ENCODE measurements around the gene HSCB.
"Not testable (repeated sequence)": the region's sequence is repeated elsewhere in the genome, so short reads cannot be mapped to it uniquely, and the experiment has no call there.

The HSCB gene

GRCh38 chr22:28791124-28791523, 49.3 kb downstream of the HSCB start:
- DNase-seq (ENCODE audit: low read depth): no peak

- DNase-seq (ENCODE audit: low read depth): no peak
These were observed 50.1 kb downstream of the HSCB start for GRCh38 chr22:28791841-28792490.

- no peak for DNase-seq (ENCODE audit: low read depth)
These were observed 50.9 kb downstream of the HSCB start for GRCh38 chr22:28792491-28793383.

- DNase-seq (ENCODE audit: low read depth): no peak
These were observed 52.2 kb downstream of the HSCB start for GRCh38 chr22:28793976-28794584.

GRCh38 chr22:28795071-28795693, 53.3 kb downstream of the HSCB start:
- no peak for DNase-seq (ENCODE audit: low read depth)

- no peak for DNase-seq (ENCODE audit: low read depth)
These were observed 54.4 kb downstream of the HSCB start for GRCh38 chr22:28795932-28796856.

- DNase-seq (ENCODE audit: low read depth): peak; percentile 96
These were observed 57.2 kb downstream of the HSCB start for GRCh38 chr22:28798810-28799605.

GRCh38 chr22:28799606-28800307, 57.9 kb downstream of the HSCB start:
- DNase-seq (ENCODE audit: low read depth): peak; percentile 76

GRCh38 chr22:28800308-28801041, 58.6 kb downstream of the HSCB start, which contains the start of gene XBP1:
Gene XBP1 (minus strand): TSS chr22:28800569.
- peak; percentile 94 for DNase-seq (ENCODE audit: low read depth)

GRCh38 chr22:28801845-28802594, 60.2 kb downstream of the HSCB start:
- peak; percentile 9 for DNase-seq (ENCODE audit: low read depth)

GRCh38 chr22:28802595-28803123, 60.8 kb downstream of the HSCB start:
- DNase-seq (ENCODE audit: low read depth): no peak

GRCh38 chr22:28805426-28805825, 63.6 kb downstream of the HSCB start:
- DNase-seq (ENCODE audit: low read depth): not testable (repeated sequence)

Data from EH (cell line).